Endothelial cell of umbilical vein (primary cell): ENCODE data around the gene PLA2G5.

Source experiments
- CTCF ChIP-seq, 2 donors: IDR thresholded peaks; 1 replicate in 1 of 2; 2 replicates in 1 of 2; pipeline ENCODE4 v1.5.1; 2011; ENCODE audit warnings: low read length in 2 of 2, mild to moderate bottlenecking in 2 of 2, moderate library complexity in 2 of 2, control low read depth in 1 of 2, inconsistent platforms in 1 of 2, low read depth in 1 of 2; ENCODE audit not compliant: insufficient read depth in 1 of 2; ENCODE audit errors: extremely low read depth in 1 of 2
- POLR2A ChIP-seq: IDR thresholded peaks from 2 replicates; pipeline ENCODE4 v1.6.1; 2012; ENCODE audit warnings: low read depth, mild to moderate bottlenecking, control low read depth, low read length

- TF ChIP-seq CTCF (IDR thresholded peaks at IDR 0.05; ENCODE audit: extremely low read depth in 1 of 2, insufficient read depth in 1 of 2, low read depth in 1 of 2, low read length in 2 of 2) (no peak), POLR2A (no peak)
Observed at GRCh38 chr1:20063861-20064292, 6.1 kb upstream of the PLA2G5 start.
